B cell (primary cell): ENCODE data around the gene LRSAM1. TPM values are rescaled to one million over a fixed set of nuclear protein-coding genes. Genes with fewer than 3 reads are reported as not detected.

Experiments
- ATAC-seq: fragments of 200-7000 bp; cut with Tn5 transposase; one replicate; pipeline ENCODE4 v1.10.0; 2021; ENCODE audit warnings: low read depth, mild to moderate bottlenecking, moderate number of reproducible peaks, moderate library complexity
- CTCF ChIA-PET: fragments of 350-600 bp; sonication (Branson Sonifier 250); formaldehyde crosslinking; loops from one replicate; lab custom pipeline; 2021; ENCODE audit warnings: antibody characterized with exemption, inconsistent platforms; lab: Charles Lee
- POLR2A ChIA-PET: fragments of 350-600 bp; sonication (Branson Sonifier 250); formaldehyde crosslinking; loops from one replicate; lab custom pipeline; 2021; ENCODE audit warnings: antibody characterized with exemption; lab: Charles Lee
- DNase-seq: peaks from one replicate; pipeline ENCODE4 v3.0.0; 2013
- H2AFZ ChIP-seq: 2 replicates; pipeline ENCODE4 v1.6.1; 2012; ENCODE audit warnings: mild to moderate bottlenecking, low read depth, low read length; ENCODE audit not compliant: insufficient read depth, poor library complexity, severe bottlenecking
- H3K27ac ChIP-seq, 2 donors: 1 replicate in 1 of 2; 2 replicates in 1 of 2; pipeline ENCODE4 v1.5.1; 2012 to 2013; ENCODE audit warnings: low read length in 2 of 2, mild to moderate bottlenecking in 2 of 2, moderate library complexity in 1 of 2
- H3K27me3 ChIP-seq, 4 experiments: fragments of 200-600 bp in 1 of 4; sonication (generic) in 1 of 4; replicated peaks in 1 of 4; 1 replicate in 2 of 4; 2 replicates in 2 of 4; pipeline versions ENCODE4 v1.6.1 to v1.7.0; 2013 to 2016; ENCODE audit warnings: low read length in 3 of 4, mild to moderate bottlenecking in 2 of 4, mixed read lengths in 1 of 4, moderate library complexity in 1 of 4; ENCODE audit not compliant: insufficient read depth in 4 of 4, control insufficient read depth in 3 of 4; ENCODE audit errors: control extremely low read depth in 1 of 4
- H3K36me3 ChIP-seq, 2 experiments: replicated peaks in 1 of 2; 1 replicate in 1 of 2; 2 replicates in 1 of 2; pipeline versions ENCODE4 v1.6.1 to v1.7.1; 2013; ENCODE audit warnings: low read length in 1 of 2; ENCODE audit not compliant: insufficient read depth in 2 of 2, control insufficient read depth in 1 of 2; ENCODE audit errors: control extremely low read depth in 1 of 2, extremely low read depth in 1 of 2
- H3K4me1 ChIP-seq, 2 donors: fragments of 200-600 bp in 1 of 2; sonication (generic) in 1 of 2; 1 replicate in 1 of 2; 2 replicates in 1 of 2; pipeline versions ENCODE4 v1.5.1 to v1.6.1; 2013 to 2017; ENCODE audit warnings: low read length in 2 of 2; ENCODE audit not compliant: control insufficient read depth in 2 of 2, insufficient read depth in 2 of 2
- H3K4me2 ChIP-seq: replicated peaks from 2 replicates; pipeline ENCODE3; 2012; ENCODE audit warnings: mild to moderate bottlenecking, low read depth, low read length; ENCODE audit not compliant: poor library complexity, severe bottlenecking
- H3K4me3 ChIP-seq, 5 experiments: fragments of 200-600 bp in 1 of 5; sonication (generic) in 1 of 5; 1 replicate in 3 of 5; 2 replicates in 2 of 5; pipeline versions ENCODE4 v1.5.1 to v1.7.0; 2011 to 2016; ENCODE audit warnings: low read length in 4 of 5, mild to moderate bottlenecking in 4 of 5, low read depth in 2 of 5, control low read depth in 1 of 5, moderate library complexity in 1 of 5; ENCODE audit not compliant: insufficient read depth in 1 of 5; ENCODE audit errors: control extremely low read depth in 1 of 5, extremely low read depth in 1 of 5
- H3K79me2 ChIP-seq: fragments of 200-600 bp; sonication (generic); one replicate; pipeline ENCODE4 v1.6.0; 2016; ENCODE audit warnings: low read length; ENCODE audit not compliant: control insufficient read depth, insufficient read depth
- H3K9ac ChIP-seq: fragments of 200-600 bp; sonication (generic); 2 replicates; pipeline ENCODE4 v1.6.1; 2017; ENCODE audit warnings: mild to moderate bottlenecking, low read length, moderate library complexity
- H3K9me3 ChIP-seq, 3 donors: one replicate each; pipeline versions ENCODE4 v1.6.1 to v1.7.1; 2013; ENCODE audit warnings: low read length in 2 of 3; ENCODE audit not compliant: control insufficient read depth in 2 of 3, insufficient read depth in 1 of 3; ENCODE audit errors: control extremely low read depth in 1 of 3
- H4K20me1 ChIP-seq: 2 replicates; pipeline ENCODE4 v1.6.0; 2012; ENCODE audit warnings: mild to moderate bottlenecking, low read length; ENCODE audit not compliant: insufficient read depth, control insufficient read depth, poor library complexity, severe bottlenecking
- H3K27ac Mint-ChIP-seq: one replicate; pipeline ENCODE4 v1.8.0; 2021; ENCODE audit warnings: mixed read lengths
- H3K27me3 Mint-ChIP-seq: one replicate; pipeline ENCODE4 v1.8.0; 2021; ENCODE audit warnings: mixed read lengths
- H3K4me1 Mint-ChIP-seq: one replicate; pipeline ENCODE4 v1.8.0; 2021; ENCODE audit warnings: mixed read lengths
- H3K4me3 Mint-ChIP-seq: one replicate; pipeline ENCODE4 v1.8.0; 2021; ENCODE audit warnings: mixed read lengths
- H3K9me3 Mint-ChIP-seq: one replicate; pipeline ENCODE4 v1.8.0; 2022; ENCODE audit warnings: mixed read lengths; ENCODE audit not compliant: insufficient read depth
- CTCF ChIP-seq: fragments of 200-600 bp; IDR thresholded peaks from one replicate; pipeline ENCODE4 v1.8.0; 2022; ENCODE audit warnings: antibody characterized with exemption, mild to moderate bottlenecking
- EZH2 ChIP-seq: IDR thresholded peaks from 2 replicates; pipeline ENCODE4 v1.6.1; 2012; ENCODE audit warnings: borderline replicate concordance, low read depth, mild to moderate bottlenecking, moderate library complexity, low read length; ENCODE audit not compliant: insufficient read depth, poor library complexity, severe bottlenecking
- WGBS: methylation state at CpG from one replicate; pipeline ENCODE4 v1.1.5; 2013; ENCODE audit warnings: missing lambda C conversion rate; ENCODE audit not compliant: insufficient coverage; 5-methylcytosine and 5-hydroxymethylcytosine counted together
- intact Hi-C: fragments of 100-400 bp; cut with micrococcal nuclease; formaldehyde crosslinking; loops from one replicate; pipeline ENCODE4 v1.10.0; 2022
- polyA plus RNA-seq: library from polyadenylated mRNA; depleted of rRNA; stranded (reverse); fragments of >200 nt; gene quantifications from 2 replicates; pipeline ENCODE4 v1.2.3, GENCODE V29; 2012
- total RNA-seq, 2 donors: library from RNA; stranded (reverse); fragments of 120-200 nt in 1 of 2; gene quantifications; 1 replicate in 1 of 2; 2 replicates in 1 of 2; pipeline versions ENCODE4 v1.2.3 to v1.2.4, GENCODE V29; 2013 to 2022

The LRSAM1 gene
- total and polyA plus RNA-seq, 2 donors (not counting 1 experiment from before 2014, with no cell fraction given): 30.6 to 39.8 TPM

GRCh38 chr9:127530206-127530941 lies 79.1 kb downstream of the LRSAM1 start:
- intact Hi-C loops: no loop called here
- Histone ChIP-seq H3K79me2 (no peaks in the 10 kb centered on the region), H3K27ac (no peak overlapping the region), H3K36me3 (no peaks in the 10 kb centered on the region), H3K4me1 (no peaks in the 10 kb centered on the region), H3K4me2 (no peak overlapping the region), H4K20me1 (no peaks in the 10 kb centered on the region), H2AFZ (no peak overlapping the region), H3K4me3 (no peak overlapping the region), H3K9ac (no peak overlapping the region), H3K27me3 (no peaks in the 10 kb centered on the region), H3K9me3 (peaks cover 0 to 24% (median 6%) of the 10 kb centered on the region in 3 donors)
- H3K9me3 Mint-ChIP-seq: no peaks in the 10 kb centered on the region
- DNase-seq (no peak), ATAC-seq (no peak)
- TF ChIP-seq CTCF: no peak
- no peak for TF ChIP-seq EZH2
- no peak overlapping the region for H3K4me3 Mint-ChIP-seq
- WGBS: 95% methylated on average over 13 of the region's 14 CpGs
- H3K27ac Mint-ChIP-seq: no peak overlapping the region
- H3K27me3 Mint-ChIP-seq: no peaks in the 10 kb centered on the region
- CTCF ChIA-PET: no interaction called here
- POLR2A ChIA-PET: no interaction called here
- no peaks in the 10 kb centered on the region for H3K4me1 Mint-ChIP-seq

- CTCF ChIA-PET: interaction anchor here (1.1 kb wide), 1 partner anchor 53 kb away, joined by 5 read pairs; no protein-coding TSS in a partner anchor
- WGBS: 93% methylated on average over 13 of the region's 13 CpGs
- H3K27ac Mint-ChIP-seq: no peak overlapping the region
These were observed 80.4 kb downstream of the LRSAM1 start for GRCh38 chr9:127531676-127532075.

More at GRCh38 chr9:127531676-127532075, 80.4 kb downstream of the LRSAM1 start:
- no peaks in the 10 kb centered on the region for H3K79me2 ChIP-seq
- no peaks in the 10 kb centered on the region for H3K27me3 ChIP-seq
- H3K36me3 ChIP-seq: no peaks in the 10 kb centered on the region
- H3K4me1 ChIP-seq: no peaks in the 10 kb centered on the region
- POLR2A ChIA-PET: no interaction called here
- no peaks in the 10 kb centered on the region for H4K20me1 ChIP-seq
- peaks cover 0 to 11% (median 0%) of the 10 kb centered on the region in 3 donors for H3K9me3 ChIP-seq
- DNase-seq (no peak), ATAC-seq (no peak)
- H3K4me3 ChIP-seq: no peak overlapping the region
- no peak overlapping the region for H3K27ac ChIP-seq
- no peak for TF ChIP-seq CTCF
- TF ChIP-seq EZH2: no peak
- no peak overlapping the region for H3K4me2 ChIP-seq
- no peak overlapping the region for H3K9ac ChIP-seq
- H3K4me1 Mint-ChIP-seq: no peaks in the 10 kb centered on the region
- H3K9me3 Mint-ChIP-seq: no peaks in the 10 kb centered on the region
- H2AFZ ChIP-seq: no peak overlapping the region
- H3K27me3 Mint-ChIP-seq: no peaks in the 10 kb centered on the region
- no peak overlapping the region for H3K4me3 Mint-ChIP-seq
- intact Hi-C loops: no loop called here
